Chondrocyte (in vitro differentiated cells): ENCODE results near the gene FIBP. TPM values are rescaled to one million over a fixed set of nuclear protein-coding genes. Genes with fewer than 3 reads are reported as not detected.
A peak's percentile ranks its signal among the peaks of the same experiment; 100 is the strongest.

Source experiments
- DNase-seq: peaks from one replicate; pipeline ENCODE4 v3.0.0; 2021; ENCODE audit warnings: mixed read lengths, low spot score
- H3K27ac Mint-ChIP-seq: one replicate; pipeline ENCODE4 v1.8.0; 2021; ENCODE audit warnings: mild to moderate bottlenecking, moderate library complexity, mixed read lengths; ENCODE audit not compliant: unreplicated experiment
- H3K27me3 Mint-ChIP-seq: 2 replicates; pipeline ENCODE4 v1.8.0; 2021; ENCODE audit warnings: low read depth, mixed read lengths
- H3K36me3 Mint-ChIP-seq: 2 replicates; pipeline ENCODE4 v1.8.0; 2021; ENCODE audit warnings: low read depth, mixed read lengths
- H3K4me1 Mint-ChIP-seq: 2 replicates; pipeline ENCODE4 v1.8.0; 2021; ENCODE audit warnings: low read depth, mild to moderate bottlenecking, mixed read lengths
- H3K4me3 Mint-ChIP-seq: one replicate; pipeline ENCODE4 v1.8.0; 2021; ENCODE audit warnings: mild to moderate bottlenecking, moderate library complexity, mixed read lengths; ENCODE audit not compliant: unreplicated experiment
- H3K9me3 Mint-ChIP-seq: 2 replicates; pipeline ENCODE4 v1.8.0; 2021; ENCODE audit warnings: low read depth, mixed read lengths
- CTCF ChIP-seq: fragments of 200-600 bp; sonication (generic); IDR thresholded peaks from 2 replicates; pipeline ENCODE4 v1.5.0; 2021; ENCODE audit warnings: antibody characterized with exemption, mild to moderate bottlenecking, moderate library complexity
- total RNA-seq: library from RNA; stranded (reverse); gene quantifications from 3 replicates; pipeline ENCODE4 v1.2.1, GENCODE V29; 2021

The FIBP gene
- total RNA-seq, 1 donor from 2014 or later = 83.5 TPM

- TF ChIP-seq CTCF = peak; percentile 54
- no peaks in the 10 kb centered on the region for H3K27me3 Mint-ChIP-seq
Observed at GRCh38 chr11:65891219-65892136, 3.2 kb upstream of the FIBP start.

DNA sequence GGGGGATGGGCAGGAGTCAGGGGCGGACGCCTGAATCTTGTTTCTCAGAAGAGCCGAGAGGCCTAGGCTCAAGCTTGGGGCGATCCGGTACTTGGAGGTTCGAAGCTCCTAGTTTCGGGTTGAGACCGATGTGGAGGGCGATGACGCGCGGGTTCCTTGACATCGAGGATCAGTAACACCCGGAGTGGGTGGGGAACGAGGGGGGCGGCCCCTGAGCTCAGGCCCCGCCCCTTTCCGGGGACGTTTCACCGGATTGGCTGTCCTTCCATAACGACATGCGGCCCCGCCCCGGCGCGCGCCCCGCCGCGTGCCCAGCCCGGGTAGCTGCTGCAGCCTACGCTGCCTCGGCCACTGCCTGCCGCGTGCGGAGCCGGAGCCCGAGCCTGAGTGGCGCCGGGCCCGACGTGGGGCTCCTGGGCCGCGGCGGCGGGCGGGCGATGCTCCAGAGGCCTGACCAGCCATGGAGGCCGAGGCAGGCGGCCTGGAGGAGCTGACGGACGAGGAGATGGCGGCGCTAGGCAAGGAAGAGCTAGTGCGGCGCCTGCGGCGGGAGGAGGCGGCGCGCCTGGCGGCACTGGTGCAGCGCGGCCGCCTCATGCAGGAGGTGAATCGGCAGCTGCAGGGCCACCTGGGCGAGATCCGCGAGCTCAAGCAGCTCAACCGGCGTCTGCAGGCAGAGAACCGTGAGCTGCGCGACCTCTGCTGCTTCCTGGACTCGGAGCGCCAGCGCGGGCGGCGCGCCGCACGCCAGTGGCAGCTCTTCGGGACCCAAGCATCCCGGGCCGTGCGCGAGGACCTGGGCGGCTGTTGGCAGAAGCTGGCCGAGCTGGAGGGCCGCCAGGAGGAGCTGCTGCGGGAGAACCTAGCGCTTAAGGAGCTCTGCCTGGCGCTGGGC, 2.3 kb upstream of the FIBP start, which contains the start of gene CCDC85B:
TSS of gene CCDC85B (plus strand) at position 350 of the 895 bp plus-strand sequence. CDS start at position 461, 111 bp downstream.
- peaks cover 52% of the 10 kb centered on the region for H3K4me1 Mint-ChIP-seq
- peak; percentile 63 for TF ChIP-seq CTCF
- no peaks in the 10 kb centered on the region for H3K9me3 Mint-ChIP-seq

More at GRCh38 chr11:65891219-65892136, 3.2 kb upstream of the FIBP start:
- Mint-ChIP-seq H3K27ac (peak overlapping the region; percentile 45), H3K4me1 (peaks cover 50% of the 10 kb centered on the region), H3K9me3 (no peaks in the 10 kb centered on the region), H3K4me3 (peak overlapping the region; percentile 71), H3K36me3 (peaks cover 9% of the 10 kb centered on the region)
- no peak for DNase-seq

DNA sequence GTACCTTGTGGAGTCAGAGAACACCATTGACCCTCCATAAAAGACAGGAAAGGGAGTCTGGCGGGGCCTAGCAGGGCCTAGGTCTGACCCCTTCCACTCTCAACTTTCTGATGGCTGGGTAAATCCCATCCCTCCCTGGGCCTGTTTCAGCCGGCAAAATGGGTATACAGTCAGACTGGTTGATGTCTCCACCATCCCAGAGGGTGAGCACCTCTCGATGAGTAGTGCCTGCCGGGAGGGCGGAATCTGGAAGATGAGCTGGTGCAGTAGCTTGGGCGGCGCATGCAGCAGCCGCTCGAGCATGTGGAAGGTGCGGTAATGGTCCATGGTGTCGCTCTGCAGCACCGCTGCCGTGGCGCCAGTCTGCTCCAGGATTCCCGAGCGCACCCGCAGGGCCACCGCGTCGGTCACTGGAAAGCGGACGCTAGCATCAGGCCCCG, 528 bp downstream of the FIBP start:
- H3K4me1 Mint-ChIP-seq = peaks cover 57% of the 10 kb centered on the region
- H3K4me3 Mint-ChIP-seq = peak overlapping the region; percentile 99
- DNase-seq = no peak
- peak overlapping the region; percentile 99 for H3K27ac Mint-ChIP-seq
- no peaks in the 10 kb centered on the region for H3K9me3 Mint-ChIP-seq
- TF ChIP-seq CTCF = no peak
- H3K36me3 Mint-ChIP-seq = peaks cover 19% of the 10 kb centered on the region
- no peaks in the 10 kb centered on the region for H3K27me3 Mint-ChIP-seq

More for the DNA sequence above, 2.3 kb upstream of the FIBP start, which contains the start of gene CCDC85B:
- peak within 1 kb of the TSS; percentile 99 for H3K27ac Mint-ChIP-seq
- peaks cover 9% of the 10 kb centered on the region for H3K36me3 Mint-ChIP-seq
- no peaks in the 10 kb centered on the region for H3K27me3 Mint-ChIP-seq
- peak; percentile 98 for DNase-seq
- H3K4me3 Mint-ChIP-seq = peak within 1 kb of the TSS; percentile 99

- Mint-ChIP-seq H3K36me3 (peaks cover 20% of the 10 kb centered on the region), H3K27ac (no peak overlapping the region), H3K27me3 (no peaks in the 10 kb centered on the region), H3K4me1 (peaks cover 50% of the 10 kb centered on the region), H3K4me3 (peak overlapping the region; percentile 99), H3K9me3 (no peaks in the 10 kb centered on the region)
- no peak for DNase-seq
- no peak for TF ChIP-seq CTCF
Observed at GRCh38 chr11:65886826-65887722, 1.2 kb downstream of the FIBP start.
